ENCODE measurements around the gene PRUNE2. TPM values are rescaled to one million over a fixed set of nuclear protein-coding genes. Genes with fewer than 3 reads are reported as not detected.
"Not testable (repeated sequence)": the region's sequence is repeated elsewhere in the genome, so short reads cannot be mapped to it uniquely, and the experiment has no call there.

The PRUNE2 gene
- total RNA-seq, 1 donor, result 0.31 TPM

DNA sequence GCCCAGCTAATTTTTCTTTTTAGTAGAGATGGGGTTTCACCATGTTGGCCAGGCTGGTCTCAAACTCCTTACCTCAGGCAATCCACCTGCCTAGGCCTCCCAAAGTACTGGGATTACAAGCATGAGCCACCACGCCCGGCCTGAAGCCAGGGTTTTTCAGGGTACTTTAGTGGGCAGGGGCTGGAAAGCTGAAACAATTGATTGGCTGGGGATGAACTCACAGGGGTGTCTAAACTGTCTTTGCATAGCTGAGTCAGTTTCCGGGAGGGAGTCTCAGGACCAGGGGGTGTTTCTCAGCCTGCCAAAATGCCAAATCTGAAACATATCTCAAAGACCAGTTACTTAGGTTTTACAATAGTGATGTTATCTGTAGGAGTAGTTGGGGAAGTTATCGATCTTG, 46.1 kb downstream of the PRUNE2 start:
- Histone ChIP-seq H3K4me1 (ENCODE audit: insufficient read depth, low read length) (no peaks in the 10 kb centered on the region), H3K9me3 (ENCODE audit: low read depth, low read length) (no peaks in the 10 kb centered on the region), H3K27me3 (ENCODE audit: insufficient read depth, low read length) (no peaks in the 10 kb centered on the region), H3K4me3 (ENCODE audit: low read length) (no peak overlapping the region)

DNA sequence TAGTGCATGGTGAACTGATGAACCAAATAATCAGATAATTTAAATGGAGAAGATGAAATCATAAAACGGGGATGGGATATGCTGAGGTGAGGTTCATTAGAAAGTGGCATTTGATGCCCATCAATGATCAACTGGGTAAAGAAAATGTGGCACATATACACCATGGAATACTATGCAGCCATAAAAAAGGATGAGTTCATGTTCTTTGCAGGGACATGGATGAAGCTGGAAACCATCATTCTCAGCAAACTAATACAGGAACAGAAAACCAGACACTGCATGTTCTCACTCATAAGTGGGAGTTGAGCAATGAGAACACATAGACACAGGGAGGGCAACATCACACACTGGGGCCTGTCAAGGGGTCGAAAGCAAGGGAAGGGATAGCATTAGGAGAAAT, 47.7 kb downstream of the PRUNE2 start:
- not testable (repeated sequence) for H3K9me3 ChIP-seq (ENCODE audit: low read depth, low read length); H3K27me3 ChIP-seq (ENCODE audit: insufficient read depth, low read length); H3K4me3 ChIP-seq (ENCODE audit: low read length); H3K4me1 ChIP-seq (ENCODE audit: insufficient read depth, low read length)

DNA sequence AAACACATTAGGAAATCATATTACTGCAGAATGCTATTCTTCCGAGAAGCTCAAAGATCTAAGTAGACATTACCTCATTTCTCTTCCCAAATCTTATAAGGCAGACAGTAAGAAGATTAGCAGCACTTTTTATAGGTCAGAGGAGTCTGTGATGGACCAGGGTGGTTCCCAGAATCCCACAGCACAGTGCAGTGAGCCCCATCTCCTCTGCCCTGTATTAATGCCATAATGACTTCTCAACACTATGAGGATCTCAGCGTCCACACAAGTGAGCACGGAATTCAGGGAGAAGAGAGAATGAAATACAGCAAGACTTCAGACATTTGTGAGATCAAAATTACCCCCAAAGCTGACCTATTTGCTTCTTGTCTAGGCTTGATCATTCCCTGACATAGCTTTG, 49.9 kb downstream of the PRUNE2 start:
- no peaks in the 10 kb centered on the region for H3K9me3 ChIP-seq (ENCODE audit: low read depth, low read length)
- no peaks in the 10 kb centered on the region for H3K27me3 ChIP-seq (ENCODE audit: insufficient read depth, low read length)
- no peak overlapping the region for H3K4me3 ChIP-seq (ENCODE audit: low read length)
- no peaks in the 10 kb centered on the region for H3K4me1 ChIP-seq (ENCODE audit: insufficient read depth, low read length)

DNA sequence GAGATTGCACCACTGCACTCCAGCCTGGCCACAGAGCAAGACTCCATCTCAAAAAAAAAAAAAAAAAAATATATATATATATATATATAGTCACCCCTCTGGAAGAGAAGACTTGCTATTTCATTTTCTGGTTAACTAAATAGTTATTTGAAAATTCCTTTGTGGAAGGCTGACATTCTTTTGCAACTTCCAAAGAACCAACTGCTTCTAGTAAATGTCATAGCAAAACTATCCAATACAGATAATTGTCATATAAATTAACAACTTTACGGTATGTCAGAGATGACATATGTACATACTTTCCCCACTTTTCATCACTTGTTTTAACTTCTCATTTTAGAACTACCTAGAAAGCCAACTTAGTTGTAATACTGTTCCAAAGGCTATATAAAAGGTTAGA, 50.9 kb downstream of the PRUNE2 start:
- Histone ChIP-seq H3K4me3 (ENCODE audit: low read length) (no peak overlapping the region), H3K4me1 (ENCODE audit: insufficient read depth, low read length) (no peaks in the 10 kb centered on the region), H3K27me3 (ENCODE audit: insufficient read depth, low read length) (no peaks in the 10 kb centered on the region), H3K9me3 (ENCODE audit: low read depth, low read length) (no peaks in the 10 kb centered on the region)

DNA sequence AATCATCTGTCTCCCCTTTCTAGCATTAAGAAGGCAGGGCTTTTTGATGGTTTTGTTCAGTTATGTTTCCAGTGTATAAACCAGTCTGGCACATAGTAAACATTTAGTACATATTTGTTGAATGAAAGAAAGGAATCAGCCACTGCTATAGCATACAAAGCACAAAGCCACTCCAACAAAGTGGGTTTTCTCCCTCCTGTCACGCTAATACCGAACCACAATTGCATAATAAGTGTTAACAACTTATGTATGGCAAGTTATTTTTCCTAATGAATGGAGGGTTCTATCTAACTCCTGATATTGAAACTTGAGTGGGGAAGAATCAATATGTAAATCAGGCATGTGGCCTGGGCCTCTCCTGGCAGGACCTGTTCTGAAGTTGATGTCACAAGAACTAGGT, 53.9 kb downstream of the PRUNE2 start:
- H3K4me1 ChIP-seq (ENCODE audit: insufficient read depth, low read length), result no peaks in the 10 kb centered on the region
- no peak overlapping the region for H3K4me3 ChIP-seq (ENCODE audit: low read length)
- no peaks in the 10 kb centered on the region for H3K27me3 ChIP-seq (ENCODE audit: insufficient read depth, low read length)
- no peaks in the 10 kb centered on the region for H3K9me3 ChIP-seq (ENCODE audit: low read depth, low read length)

DNA sequence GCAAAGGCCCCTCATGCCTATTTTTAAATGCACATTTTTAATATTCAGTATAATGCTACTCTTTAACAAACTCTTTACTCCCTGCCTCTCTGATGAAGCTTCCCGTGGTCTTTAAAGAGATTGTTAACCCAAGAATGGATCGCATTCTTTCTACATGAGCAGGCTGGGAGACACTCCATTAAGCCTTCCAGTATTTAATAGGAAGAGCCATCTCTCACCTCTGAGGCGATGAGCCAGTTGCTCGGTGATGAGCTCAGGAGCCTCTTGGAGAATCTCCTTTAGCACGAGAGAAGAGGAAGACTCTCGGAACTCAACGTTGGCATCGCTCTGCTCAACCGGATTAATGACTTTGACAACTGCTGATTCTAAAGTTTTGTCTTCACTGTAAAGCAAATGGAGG, 59.6 kb downstream of the PRUNE2 start:
- Histone ChIP-seq H3K9me3 (ENCODE audit: low read depth, low read length) (no peaks in the 10 kb centered on the region), H3K4me1 (ENCODE audit: insufficient read depth, low read length) (no peaks in the 10 kb centered on the region), H3K27me3 (ENCODE audit: insufficient read depth, low read length) (no peaks in the 10 kb centered on the region), H3K4me3 (ENCODE audit: low read length) (no peak overlapping the region)

DNA sequence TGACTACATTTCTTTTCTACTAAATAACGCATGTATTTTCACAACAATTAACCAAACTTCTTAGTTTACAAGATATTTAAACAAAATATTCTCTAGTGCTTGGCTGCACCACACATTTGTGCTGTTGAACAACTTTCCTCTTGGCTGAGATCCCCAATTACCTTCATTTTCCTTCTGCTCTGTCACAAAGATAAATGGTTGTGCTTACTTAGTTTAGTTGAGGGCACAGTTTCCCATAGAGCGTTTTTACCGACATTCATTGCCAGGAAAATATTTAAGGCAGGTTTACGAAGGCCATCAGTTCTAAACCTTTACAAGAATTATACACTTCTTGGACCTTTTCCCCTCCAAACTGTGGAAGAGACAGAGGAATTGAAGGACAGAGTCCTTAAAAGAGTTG, 60.7 kb downstream of the PRUNE2 start:
- Histone ChIP-seq H3K9me3 (ENCODE audit: low read depth, low read length) (no peaks in the 10 kb centered on the region), H3K27me3 (ENCODE audit: insufficient read depth, low read length) (no peaks in the 10 kb centered on the region), H3K4me1 (ENCODE audit: insufficient read depth, low read length) (no peaks in the 10 kb centered on the region), H3K4me3 (ENCODE audit: low read length) (no peak overlapping the region)

DNA sequence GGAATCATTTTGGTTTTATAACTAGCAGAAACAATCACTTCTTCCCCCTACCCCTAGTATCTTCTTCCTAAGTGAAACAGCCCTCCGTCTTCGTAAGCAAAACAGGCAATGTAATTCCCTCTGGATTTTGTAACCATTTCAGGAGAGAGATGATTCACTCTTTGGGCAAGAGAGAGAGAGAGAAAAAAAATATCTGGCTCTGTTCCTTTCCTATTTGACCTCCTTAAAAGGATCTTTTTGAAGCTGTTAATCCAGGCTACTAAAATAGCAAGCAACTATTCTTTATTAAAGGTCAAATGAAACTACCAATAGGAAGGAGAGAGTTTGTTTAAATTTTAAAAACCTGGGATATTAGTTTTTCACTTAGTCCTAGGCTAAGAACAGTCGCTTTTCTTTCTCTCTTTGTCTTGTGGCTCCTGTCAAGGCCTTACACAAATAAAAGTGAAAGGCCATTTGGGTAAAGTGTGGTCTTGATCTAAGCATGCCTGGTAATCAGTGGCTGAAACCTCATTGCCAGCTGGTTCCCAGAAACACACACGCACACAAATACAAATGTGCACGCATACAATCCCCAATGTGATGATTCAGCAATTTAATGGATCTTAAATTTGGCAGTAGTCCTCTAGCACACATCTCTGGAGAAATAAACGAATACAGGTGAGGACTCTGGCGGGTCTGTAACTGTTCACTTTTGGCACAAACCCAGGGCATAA, 70.2 kb downstream of the PRUNE2 start:
- Histone ChIP-seq H3K4me1 (ENCODE audit: insufficient read depth, low read length) (no peaks in the 10 kb centered on the region), H3K27me3 (ENCODE audit: insufficient read depth, low read length) (no peaks in the 10 kb centered on the region), H3K4me3 (ENCODE audit: low read length) (no peak overlapping the region), H3K9me3 (ENCODE audit: low read depth, low read length) (no peaks in the 10 kb centered on the region)

DNA sequence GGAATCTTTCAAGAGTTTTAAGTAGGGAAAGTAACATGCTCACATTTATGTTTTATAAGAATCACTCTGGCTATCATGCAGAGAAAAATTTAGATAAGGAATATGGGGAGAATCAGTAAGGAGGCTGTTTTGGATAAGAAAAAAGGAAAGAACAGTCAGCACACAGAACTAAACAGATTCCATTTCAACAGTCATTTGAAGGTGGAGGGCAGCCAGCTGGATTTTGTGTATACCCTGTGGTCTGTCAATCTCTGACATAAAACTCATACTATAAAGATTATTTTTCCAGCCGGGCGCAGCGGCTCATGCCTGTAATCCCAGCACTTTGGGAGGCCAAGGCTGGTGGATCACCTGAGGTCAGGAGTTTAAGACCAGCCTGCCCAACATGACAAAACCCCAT, 77.5 kb downstream of the PRUNE2 start:
- no peaks in the 10 kb centered on the region for H3K27me3 ChIP-seq (ENCODE audit: insufficient read depth, low read length)
- H3K9me3 ChIP-seq (ENCODE audit: low read depth, low read length), result no peaks in the 10 kb centered on the region
- no peak overlapping the region for H3K4me3 ChIP-seq (ENCODE audit: low read length)
- no peaks in the 10 kb centered on the region for H3K4me1 ChIP-seq (ENCODE audit: insufficient read depth, low read length)

DNA sequence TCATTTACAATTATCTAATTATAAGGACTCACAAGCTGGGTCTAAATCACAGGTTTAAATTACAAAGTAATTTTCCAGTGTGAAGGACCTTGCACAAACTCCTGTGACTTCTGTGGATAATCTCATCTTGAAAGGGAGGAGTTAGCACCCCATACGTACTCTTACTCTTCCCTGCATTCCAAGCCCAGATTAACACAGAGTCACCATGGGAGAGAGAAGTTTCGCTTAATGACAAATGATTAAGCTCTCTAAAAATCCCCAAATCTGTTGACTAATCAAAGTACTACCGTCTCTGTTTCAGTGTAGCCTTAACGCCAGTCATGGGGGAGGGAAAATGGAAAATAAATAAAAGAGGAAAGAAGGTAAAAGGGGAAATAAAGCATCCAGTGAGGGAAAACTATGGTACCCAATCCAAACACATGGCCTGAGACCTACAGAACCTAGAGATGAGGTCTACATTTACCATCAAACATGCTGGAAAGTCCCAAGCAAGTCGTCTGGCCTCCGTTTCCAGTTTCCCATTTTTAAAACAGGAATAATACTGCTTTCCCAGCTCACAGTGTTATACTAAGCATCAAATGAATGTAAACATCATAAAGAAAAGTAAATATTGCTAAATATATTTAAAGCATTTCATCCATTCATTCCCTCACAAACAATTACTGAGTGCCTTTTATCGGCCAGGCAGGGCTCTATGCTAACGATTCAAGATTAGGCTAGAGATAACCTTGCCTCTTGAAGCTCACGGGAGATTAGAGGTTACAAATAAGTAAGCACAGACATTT, 78.4 kb downstream of the PRUNE2 start:
- Histone ChIP-seq H3K4me1 (ENCODE audit: insufficient read depth, low read length) (no peaks in the 10 kb centered on the region), H3K4me3 (ENCODE audit: low read length) (no peak overlapping the region), H3K9me3 (ENCODE audit: low read depth, low read length) (no peaks in the 10 kb centered on the region), H3K27me3 (ENCODE audit: insufficient read depth, low read length) (no peaks in the 10 kb centered on the region)

DNA sequence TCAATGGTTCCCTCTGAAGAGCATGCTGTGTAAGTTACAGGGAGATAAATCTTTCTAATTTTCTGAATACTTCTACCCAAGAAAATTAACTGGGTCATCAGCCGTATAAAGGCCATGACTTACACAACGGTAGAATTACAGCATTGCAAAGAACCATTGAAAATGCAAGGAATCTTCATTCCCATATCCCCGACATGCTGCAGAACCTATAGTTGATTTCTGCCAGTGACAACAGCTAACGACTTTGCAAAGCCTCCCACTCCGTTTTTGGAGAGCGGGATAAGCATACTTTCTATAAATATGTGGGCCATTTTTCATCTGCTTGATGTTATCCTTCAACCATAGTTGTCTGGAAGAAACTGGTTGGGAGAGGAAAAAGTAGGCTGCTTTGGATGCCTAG, 85.5 kb downstream of the PRUNE2 start:
- Histone ChIP-seq H3K4me3 (ENCODE audit: low read length) (no peak overlapping the region), H3K4me1 (ENCODE audit: insufficient read depth, low read length) (no peaks in the 10 kb centered on the region), H3K27me3 (ENCODE audit: insufficient read depth, low read length) (no peaks in the 10 kb centered on the region), H3K9me3 (ENCODE audit: low read depth, low read length) (no peaks in the 10 kb centered on the region)

DNA sequence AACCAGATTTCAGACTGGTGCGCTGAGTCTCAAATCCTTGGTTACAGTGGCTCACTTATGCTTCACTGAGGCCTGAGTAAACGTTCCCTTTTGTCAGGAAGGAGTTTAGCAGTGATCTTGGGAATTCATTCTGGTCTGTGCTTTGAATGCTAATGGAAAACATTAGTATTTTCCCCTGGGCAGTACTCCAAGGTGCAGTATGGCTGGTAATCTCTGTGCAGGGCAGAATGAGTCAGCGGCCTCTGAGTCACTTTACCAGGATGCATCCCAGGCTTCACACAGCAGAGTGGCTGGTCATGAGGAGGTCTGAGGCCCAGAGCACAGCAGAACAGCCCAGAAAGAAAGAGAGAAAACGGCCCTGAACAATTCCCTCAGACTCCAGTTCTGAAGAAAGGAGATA, 87.6 kb downstream of the PRUNE2 start:
- H3K4me3 ChIP-seq (ENCODE audit: low read length), result no peak overlapping the region
- no peaks in the 10 kb centered on the region for H3K27me3 ChIP-seq (ENCODE audit: insufficient read depth, low read length)
- no peaks in the 10 kb centered on the region for H3K4me1 ChIP-seq (ENCODE audit: insufficient read depth, low read length)
- no peaks in the 10 kb centered on the region for H3K9me3 ChIP-seq (ENCODE audit: low read depth, low read length)

DNA sequence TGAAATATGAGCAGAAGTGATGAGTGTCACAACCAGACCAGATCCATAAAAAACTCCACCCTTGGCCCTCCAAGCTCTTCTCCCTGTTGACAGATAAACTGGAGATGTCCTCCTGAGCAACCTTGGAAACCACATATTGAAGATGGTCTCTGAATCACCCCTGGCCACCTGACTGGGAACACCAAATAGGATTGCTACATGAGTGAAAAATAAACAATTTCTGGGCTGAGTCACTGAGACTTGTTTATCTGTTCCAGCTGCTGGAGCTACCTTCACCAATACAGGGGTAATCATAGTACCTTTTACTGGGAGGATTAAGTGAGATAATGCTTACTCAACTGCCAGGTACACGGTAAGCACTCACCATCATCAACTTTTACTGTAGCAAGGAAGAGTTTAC, 88.4 kb downstream of the PRUNE2 start:
- Histone ChIP-seq H3K4me3 (ENCODE audit: low read length) (no peak overlapping the region), H3K27me3 (ENCODE audit: insufficient read depth, low read length) (no peaks in the 10 kb centered on the region), H3K4me1 (ENCODE audit: insufficient read depth, low read length) (no peaks in the 10 kb centered on the region), H3K9me3 (ENCODE audit: low read depth, low read length) (no peaks in the 10 kb centered on the region)

DNA sequence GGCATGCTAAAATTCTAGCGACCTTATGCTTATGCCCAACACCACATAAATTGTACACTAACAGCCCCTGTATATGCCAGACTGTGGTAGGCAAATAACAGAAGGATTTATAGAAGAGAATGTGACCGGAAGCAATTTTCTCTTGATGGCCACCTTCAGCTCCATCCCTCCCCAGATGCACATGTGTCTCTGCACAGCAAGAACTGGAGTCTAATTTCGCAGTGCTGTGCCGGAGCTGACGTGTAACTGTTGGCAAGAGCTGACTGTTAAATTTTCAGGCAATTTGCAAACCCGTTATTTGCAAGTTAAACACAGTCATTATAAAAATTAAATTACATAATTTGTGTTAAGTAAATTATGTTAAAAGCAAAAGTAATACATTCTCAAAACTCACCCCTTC, 93.3 kb downstream of the PRUNE2 start:
- H3K4me1 ChIP-seq (ENCODE audit: insufficient read depth, low read length), result no peaks in the 10 kb centered on the region
- H3K9me3 ChIP-seq (ENCODE audit: low read depth, low read length), result no peaks in the 10 kb centered on the region
- H3K4me3 ChIP-seq (ENCODE audit: low read length), result no peak overlapping the region
- H3K27me3 ChIP-seq (ENCODE audit: insufficient read depth, low read length), result peaks cover 4% of the 10 kb centered on the region

DNA sequence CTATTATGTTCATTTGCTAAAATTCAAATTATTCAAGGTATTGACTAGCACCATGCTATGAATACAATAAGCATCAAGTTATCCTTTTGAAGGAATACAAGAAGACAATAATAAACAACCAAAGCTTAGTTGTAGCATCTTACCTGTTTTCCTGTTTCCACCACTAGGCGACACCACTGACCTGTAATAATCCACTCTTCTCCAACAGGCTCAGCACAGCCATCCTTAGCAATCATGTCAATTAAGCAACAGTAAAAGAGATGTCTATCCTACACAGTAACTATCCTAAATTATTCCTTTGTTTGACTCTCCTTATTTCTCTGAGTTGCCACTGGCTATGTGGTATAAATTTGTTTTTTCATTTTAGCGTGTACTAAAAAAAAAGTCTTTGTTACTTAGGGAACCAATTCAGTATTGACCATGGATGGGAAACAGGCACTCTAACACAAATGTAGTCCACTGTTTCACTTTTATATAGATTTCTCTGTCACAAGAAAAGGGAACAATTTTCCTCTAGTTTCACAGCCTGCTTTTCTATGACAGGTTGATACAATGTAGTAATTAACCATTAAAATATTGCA, 95.4 kb downstream of the PRUNE2 start:
- Histone ChIP-seq H3K9me3 (ENCODE audit: low read depth, low read length) (no peaks in the 10 kb centered on the region), H3K27me3 (ENCODE audit: insufficient read depth, low read length) (peaks cover 4% of the 10 kb centered on the region), H3K4me3 (ENCODE audit: low read length) (no peak overlapping the region), H3K4me1 (ENCODE audit: insufficient read depth, low read length) (no peaks in the 10 kb centered on the region)

DNA sequence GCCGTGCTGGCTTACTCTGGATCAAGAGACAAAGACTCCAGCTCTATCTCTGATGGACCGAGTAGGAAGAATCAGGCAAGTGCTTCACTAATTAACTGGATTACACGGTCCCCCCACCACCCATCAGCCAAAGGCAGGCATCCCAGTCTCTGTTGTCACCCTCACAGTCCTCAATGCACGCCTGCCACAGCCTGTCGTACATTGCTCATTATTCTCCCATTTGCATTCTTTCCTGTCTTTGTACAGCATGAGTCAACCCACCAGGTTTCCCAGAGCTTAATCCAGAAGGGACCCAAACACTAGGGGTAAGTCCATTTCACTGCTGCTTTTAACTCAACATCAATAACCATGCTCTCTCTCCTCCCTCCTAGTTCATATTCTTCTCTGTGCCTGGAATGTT, 97.3 kb downstream of the PRUNE2 start:
- H3K27me3 ChIP-seq (ENCODE audit: insufficient read depth, low read length), result peaks cover 4% of the 10 kb centered on the region
- no peak overlapping the region for H3K4me3 ChIP-seq (ENCODE audit: low read length)
- no peaks in the 10 kb centered on the region for H3K4me1 ChIP-seq (ENCODE audit: insufficient read depth, low read length)
- H3K9me3 ChIP-seq (ENCODE audit: low read depth, low read length), result no peaks in the 10 kb centered on the region
